ENCODE measurements around the gene SPECC1.
"Not testable (repeated sequence)": the region's sequence is repeated elsewhere in the genome, so short reads cannot be mapped to it uniquely, and the experiment has no call there.

Gene SPECC1

DNA sequence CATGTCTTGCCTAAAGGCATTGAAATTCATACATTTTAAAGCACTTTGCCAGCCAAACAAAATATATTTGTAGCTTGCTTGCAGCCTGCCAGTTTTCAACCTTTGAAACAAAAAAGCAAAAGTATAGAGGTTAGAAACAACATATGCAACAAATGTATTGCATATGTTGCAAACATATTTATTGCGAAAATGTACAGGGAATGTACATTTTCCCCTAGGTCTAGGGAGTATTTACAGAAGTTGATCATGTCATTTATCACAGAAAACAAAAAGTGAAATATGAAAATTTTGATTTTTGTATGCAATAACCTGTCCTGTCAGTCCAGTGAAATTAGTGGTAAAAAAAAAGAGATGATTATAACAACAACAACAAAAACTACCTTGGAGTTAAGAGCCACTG lies 171.5 kb downstream of the SPECC1 start:
- DNase-seq, result no peak

DNA sequence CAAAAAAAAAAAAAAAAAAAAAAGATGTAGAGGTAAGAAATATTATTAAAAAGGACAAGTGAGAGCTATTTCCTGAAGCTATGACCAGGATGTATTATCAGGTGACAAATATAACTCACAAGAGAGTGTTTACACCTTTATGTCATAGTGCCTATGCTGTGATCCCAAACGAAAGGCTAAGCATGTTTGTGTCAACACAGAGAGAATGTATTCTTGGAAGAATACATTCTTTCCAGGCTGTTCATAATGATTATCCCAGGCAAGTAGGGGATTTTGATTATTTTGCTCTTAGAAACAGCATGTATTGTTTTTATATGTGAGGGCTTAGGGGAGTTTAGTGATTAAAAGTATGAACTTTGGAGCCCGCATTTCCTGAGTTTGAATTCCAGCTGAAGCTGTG lies 175.0 kb downstream of the SPECC1 start:
- no peak for DNase-seq

GRCh38 chr17:20184977-20185619 lies 175.9 kb downstream of the SPECC1 start:
- peak; percentile 75 for DNase-seq

DNA sequence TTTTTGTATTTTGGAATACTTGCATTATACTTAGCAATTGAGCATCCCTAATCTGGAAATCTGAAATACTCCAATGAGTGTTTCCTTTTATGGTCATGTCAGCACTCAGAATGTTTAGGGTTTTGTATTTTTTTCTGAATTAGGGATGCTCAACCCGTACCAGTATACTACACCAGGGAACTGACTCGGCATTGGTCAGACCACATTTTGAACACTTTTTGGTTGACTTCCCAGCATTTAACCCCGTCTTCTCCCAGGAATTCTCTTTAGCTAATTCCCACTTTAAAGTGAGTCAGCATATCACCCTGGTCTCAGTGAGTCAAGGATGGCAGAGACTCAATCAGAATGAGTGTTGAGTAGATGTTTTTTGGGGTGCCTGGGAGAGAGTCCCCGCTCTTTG lies 177.9 kb downstream of the SPECC1 start:
- no peak for DNase-seq

- peak; percentile 69 for DNase-seq
These were observed 180.1 kb downstream of the SPECC1 start for GRCh38 chr17:20189302-20189701.

DNA sequence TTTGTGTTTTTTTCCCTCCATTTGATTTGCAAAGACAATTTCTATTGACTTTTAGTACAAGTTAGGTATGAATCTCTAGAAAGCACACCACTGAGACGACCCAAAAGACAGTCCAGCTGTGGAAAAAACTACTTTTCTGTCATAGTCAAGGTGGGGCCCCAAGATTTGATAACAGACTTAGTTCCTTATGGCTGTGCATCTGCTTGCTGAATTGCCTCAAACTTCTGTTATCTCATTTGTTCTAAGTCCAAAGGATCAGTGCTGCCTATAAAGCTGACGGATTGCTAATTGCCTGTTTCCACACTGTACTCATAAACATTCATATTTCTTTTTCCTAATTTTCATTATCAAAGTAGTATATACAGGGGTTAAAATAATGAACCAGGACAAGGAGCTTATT lies 180.8 kb downstream of the SPECC1 start:
- peak; percentile 89 for DNase-seq

DNA sequence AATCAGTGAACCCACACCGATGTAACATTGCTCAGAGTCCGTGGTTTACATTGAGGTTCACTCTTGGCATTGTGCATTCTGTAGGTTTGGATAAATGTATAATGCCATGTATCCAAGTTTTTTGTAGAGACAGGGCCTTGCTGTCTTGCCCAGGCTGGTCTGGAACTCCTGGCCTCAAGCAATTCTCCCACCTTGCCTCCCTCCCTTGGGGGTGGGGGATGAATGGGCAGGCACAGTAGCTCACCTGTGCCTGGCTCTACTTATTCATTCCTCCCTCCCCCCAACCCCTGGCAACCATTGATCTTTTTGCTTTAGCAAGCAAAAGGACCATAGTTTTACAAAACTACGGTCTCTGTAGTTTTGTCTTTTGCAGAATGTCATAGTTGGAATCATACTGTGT lies 181.4 kb downstream of the SPECC1 start:
- DNase-seq, result no peak

- DNase-seq, result peak; percentile 84
These were observed 181.9 kb downstream of the SPECC1 start for GRCh38 chr17:20191056-20191455.

DNA sequence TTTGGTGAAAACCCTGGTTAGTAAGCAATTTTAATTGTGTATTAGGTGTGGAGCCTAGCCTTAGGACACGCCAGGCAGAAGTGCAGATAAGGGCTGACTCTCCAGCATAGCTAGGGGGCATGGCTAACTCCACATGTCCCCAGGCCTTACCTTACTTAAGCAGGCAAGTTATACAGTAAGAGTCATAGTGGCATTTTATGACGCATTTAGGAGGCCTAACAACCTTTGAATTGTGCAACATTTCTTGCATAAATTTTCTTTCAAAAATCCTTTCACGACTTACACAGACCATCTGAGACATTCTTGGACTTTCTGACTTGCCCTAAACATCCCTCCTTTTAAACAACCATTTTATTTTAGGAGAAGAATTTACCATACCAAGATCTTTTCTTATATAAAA lies 187.1 kb downstream of the SPECC1 start:
- not testable (repeated sequence) for DNase-seq

- no peak for DNase-seq
These were observed 188.2 kb downstream of the SPECC1 start for GRCh38 chr17:20197272-20197926.

DNA sequence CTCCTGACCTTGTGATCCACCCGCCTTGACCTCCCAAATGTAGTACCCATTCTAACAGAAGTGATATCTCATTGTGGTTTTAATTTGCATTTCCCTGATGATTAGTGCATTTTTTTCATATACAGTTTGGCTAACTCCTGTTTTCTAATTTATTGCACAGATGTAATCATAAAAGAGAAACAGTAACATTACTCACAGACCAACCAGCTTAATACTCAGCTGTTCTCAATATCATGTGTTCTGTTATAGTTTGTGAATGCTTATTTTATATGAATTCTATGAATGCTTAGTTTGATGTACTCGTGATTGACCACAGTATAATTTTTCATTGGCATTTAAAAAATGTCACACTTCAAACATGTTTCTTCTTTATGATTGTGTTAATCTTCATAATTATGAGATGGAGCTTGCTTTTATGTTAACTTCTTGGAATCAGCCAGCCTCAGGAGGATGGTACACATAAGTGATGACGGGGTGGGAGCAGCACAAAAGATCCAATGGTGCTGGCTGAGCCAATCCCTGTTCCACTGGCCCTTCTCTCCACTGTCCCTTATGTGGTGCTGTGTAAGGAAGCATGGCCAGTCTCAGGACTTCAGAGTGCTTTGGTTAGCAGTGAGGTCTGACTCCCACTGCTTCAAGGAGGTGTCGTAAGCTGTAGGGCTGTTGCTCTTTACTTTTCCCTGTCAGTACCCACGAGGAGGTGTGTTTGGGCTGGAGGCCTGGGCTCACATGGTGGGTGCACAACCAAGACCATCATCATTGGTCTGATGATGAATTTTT lies 191.0 kb downstream of the SPECC1 start:
- DNase-seq, result no peak

DNA sequence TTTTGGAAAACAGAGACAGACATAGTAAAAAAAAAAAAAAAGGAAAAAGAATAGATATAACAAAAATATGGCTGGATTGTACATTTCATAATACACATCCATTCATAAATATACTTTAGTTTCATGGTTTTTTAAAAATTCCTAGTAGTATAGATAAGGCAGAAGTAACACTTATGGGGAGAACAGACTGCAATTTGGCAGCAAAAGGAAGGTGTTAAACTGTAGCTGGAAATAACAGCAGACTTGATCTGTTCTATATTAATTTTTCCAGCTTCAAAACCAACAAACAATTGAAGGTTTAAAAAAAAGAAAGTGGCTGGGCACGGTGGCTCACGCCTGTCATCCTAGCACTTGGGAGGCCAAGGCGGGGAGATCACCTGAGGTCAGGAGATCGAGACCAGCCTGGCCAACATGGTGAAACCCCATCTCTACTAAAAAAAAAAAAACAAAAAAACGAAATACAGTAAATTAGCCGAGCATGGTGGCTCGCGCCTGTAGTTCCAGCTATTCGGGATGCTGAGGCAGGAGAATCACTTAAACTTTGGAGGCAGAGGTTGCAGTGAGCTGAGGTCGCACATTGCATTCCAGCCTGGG lies 191.8 kb downstream of the SPECC1 start:
- DNase-seq, result no peak

- DNase-seq, result no peak
These were observed 193.0 kb downstream of the SPECC1 start for GRCh38 chr17:20202141-20202621.

- DNase-seq, result no peak
These were observed 193.9 kb downstream of the SPECC1 start for GRCh38 chr17:20203018-20203417.

DNA sequence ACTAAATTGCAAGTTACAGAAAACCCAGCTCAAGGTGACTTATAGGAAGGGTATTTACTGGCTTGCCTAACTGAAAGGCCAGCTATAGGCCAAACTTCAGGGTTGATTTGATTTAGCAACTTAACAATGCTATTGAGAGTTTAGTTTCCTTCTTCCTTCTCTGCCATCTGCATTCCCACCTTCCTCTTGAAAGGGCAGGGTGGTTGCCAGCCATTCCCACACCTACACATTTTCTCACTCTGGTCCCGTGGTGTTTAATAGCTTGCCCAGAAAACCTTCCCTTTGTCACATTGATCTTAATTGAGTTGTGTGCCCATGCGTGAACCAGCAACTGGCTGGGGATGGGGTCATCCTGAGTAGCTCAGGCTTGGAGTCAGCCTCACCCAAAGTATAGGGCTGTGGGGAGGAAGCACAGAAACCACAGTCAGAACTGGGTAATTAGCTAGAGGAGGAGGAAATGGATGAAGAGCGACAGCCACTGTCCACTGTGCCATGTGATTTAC lies 194.7 kb downstream of the SPECC1 start:
- no peak for DNase-seq

- DNase-seq, result no peak
These were observed 196.4 kb downstream of the SPECC1 start for GRCh38 chr17:20205609-20206008.

- DNase-seq, result peak; percentile 86
These were observed 196.9 kb downstream of the SPECC1 start for GRCh38 chr17:20206068-20206467.

DNA sequence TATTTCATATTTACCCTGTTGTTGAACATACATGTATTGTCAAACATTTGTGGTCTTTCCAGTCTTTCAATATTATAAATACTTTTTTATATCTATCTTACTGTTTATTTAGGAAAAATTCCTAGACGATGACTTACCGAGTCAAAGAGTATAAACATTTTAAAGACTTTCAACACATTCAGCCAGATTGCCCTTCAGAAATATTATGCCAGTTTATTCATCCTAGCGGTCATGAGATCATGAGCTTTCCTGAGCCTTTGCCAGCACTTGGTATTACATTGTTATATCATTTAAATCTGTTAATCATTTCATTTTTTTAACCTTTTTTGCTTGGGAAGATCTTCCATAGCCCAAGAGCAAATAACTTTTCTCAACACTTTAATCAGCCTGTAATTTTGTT lies 197.4 kb downstream of the SPECC1 start:
- peak; percentile 33 for DNase-seq

GRCh38 chr17:20207262-20207985 lies 198.3 kb downstream of the SPECC1 start:
- DNase-seq, result peak; percentile 94

- DNase-seq, result no peak
These were observed 199.6 kb downstream of the SPECC1 start for GRCh38 chr17:20208717-20209116.

DNA sequence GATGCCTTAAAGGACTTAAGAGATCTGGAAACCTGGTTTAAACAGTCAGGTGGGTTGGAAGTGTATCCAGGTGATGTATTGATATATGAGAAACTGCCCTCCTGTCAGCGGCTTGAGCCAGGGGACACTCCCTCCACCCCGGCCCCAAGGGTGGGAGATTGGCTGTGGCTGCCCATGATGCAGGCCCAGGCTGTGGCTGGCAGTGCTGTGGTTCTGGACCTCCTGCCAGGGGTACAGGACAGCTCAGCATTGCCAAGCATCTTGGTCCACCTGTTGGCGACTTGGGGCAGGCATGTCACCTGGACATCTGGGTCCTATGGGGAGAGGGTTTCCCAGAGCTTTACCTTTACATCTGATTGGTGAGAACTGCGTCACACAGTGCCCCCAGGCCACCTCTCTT lies 201.0 kb downstream of the SPECC1 start:
- DNase-seq, result no peak

DNA sequence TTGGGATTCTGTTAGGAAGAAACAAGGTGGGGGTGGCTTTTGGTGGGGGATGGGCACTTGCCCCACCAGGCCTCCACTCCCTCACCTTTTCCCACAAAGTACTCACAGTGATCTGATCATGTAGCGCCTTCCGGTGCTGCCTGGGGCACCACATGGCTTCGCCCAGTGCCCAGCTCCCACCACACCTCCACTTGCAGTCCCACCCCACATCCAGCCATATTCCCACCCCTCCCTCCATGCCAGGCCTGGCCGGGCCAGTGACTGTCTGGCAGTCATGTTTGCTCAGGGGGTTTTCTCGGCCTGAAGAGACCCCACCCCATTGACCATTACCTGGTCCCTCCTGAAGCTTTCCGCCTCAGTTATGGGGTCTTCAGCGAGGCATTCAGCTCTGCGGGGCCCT lies 201.5 kb downstream of the SPECC1 start:
- DNase-seq, result no peak

- no peak for DNase-seq
These were observed 202.1 kb downstream of the SPECC1 start for GRCh38 chr17:20211246-20211645.

All from hematopoietic multipotent progenitor cell treated with erythropoietin and hydrocortisone succinate and interleukin-3 and kit ligand, for 8 days (in vitro differentiated cells).